LHCN-M2 (cell line): ENCODE measurements around the gene CYFIP1. TPM values are rescaled to one million over a fixed set of nuclear protein-coding genes. Genes with fewer than 3 reads are reported as not detected.

Experiments used
- DNase-seq: peaks from one replicate; pipeline ENCODE4 v3.0.0-alpha.2; 2012; ENCODE audit warnings: low read depth
- total RNA-seq: library from RNA; depleted of rRNA; stranded (reverse); fragments of >200 nt; gene quantifications from 2 replicates; pipeline ENCODE4 v1.2.3, GENCODE V29; 2014

Gene CYFIP1
- total RNA-seq, 1 experiment from 2014 or later, result 90.4 TPM

GRCh38 chr15:22871481-22872086, 108.6 kb downstream of the CYFIP1 start:
- no peak for DNase-seq

- DNase-seq, result no peak
These were observed 109.3 kb downstream of the CYFIP1 start for GRCh38 chr15:22870865-22871264.

GRCh38 chr15:22869856-22870255, 110.3 kb downstream of the CYFIP1 start:
- DNase-seq, result no peak

GRCh38 chr15:22868928-22869327, 111.2 kb downstream of the CYFIP1 start:
- no peak for DNase-seq

GRCh38 chr15:22868495-22868894, 111.7 kb downstream of the CYFIP1 start:
- DNase-seq, result no peak

GRCh38 chr15:22867886-22868285, 112.3 kb downstream of the CYFIP1 start:
- no peak for DNase-seq

- DNase-seq, result peak; percentile 48
These were observed 114.1 kb downstream of the CYFIP1 start for GRCh38 chr15:22866079-22866478.

GRCh38 chr15:22863356-22863755, 116.8 kb downstream of the CYFIP1 start:
- DNase-seq, result no peak

GRCh38 chr15:22861161-22861560, 119.0 kb downstream of the CYFIP1 start:
- DNase-seq, result no peak

- no peak for DNase-seq
These were observed 123.5 kb downstream of the CYFIP1 start for GRCh38 chr15:22856659-22857058.

GRCh38 chr15:22855791-22856190, 124.4 kb downstream of the CYFIP1 start:
- no peak for DNase-seq

- DNase-seq, result no peak
These were observed 128.7 kb downstream of the CYFIP1 start for GRCh38 chr15:22851513-22851912.

GRCh38 chr15:22850055-22850454, 130.1 kb downstream of the CYFIP1 start:
- DNase-seq, result peak; percentile 19

- no peak for DNase-seq
These were observed 134.1 kb downstream of the CYFIP1 start for GRCh38 chr15:22846073-22846472.

GRCh38 chr15:22845289-22845900, 134.8 kb downstream of the CYFIP1 start:
- no peak for DNase-seq

- no peak for DNase-seq
These were observed 135.5 kb downstream of the CYFIP1 start for GRCh38 chr15:22844421-22845288.

- no peak for DNase-seq
These were observed 141.0 kb downstream of the CYFIP1 start for GRCh38 chr15:22839046-22839695.

- DNase-seq, result peak; percentile 97
These were observed 141.7 kb downstream of the CYFIP1 start, which contains the start of gene NIPA2 for GRCh38 chr15:22838292-22839042. Gene NIPA2 (plus strand): TSS chr15:22838666. CDS start chr15:22851732, 13,066 bp downstream.

- DNase-seq, result peak; percentile 20
These were observed 148.7 kb downstream of the CYFIP1 start for GRCh38 chr15:22831473-22831872.

- no peak for DNase-seq
These were observed 153.0 kb downstream of the CYFIP1 start for GRCh38 chr15:22827125-22827524.

- DNase-seq, result no peak
These were observed 156.6 kb downstream of the CYFIP1 start for GRCh38 chr15:22823495-22824128.
